22Rv1 (cell line): ENCODE data around the gene TMEM30B.

ENCODE experiments used
- ZFX ChIP-seq: fragments of 450-650 bp; IDR thresholded peaks from 2 replicates; pipeline ENCODE4 v1.6.1; 2017; ENCODE audit warnings: antibody characterized with exemption, borderline replicate concordance
- TF ChIP-seq, protein P1 (sequence below): fragments of 450-650 bp; IDR thresholded peaks from 2 replicates; pipeline ENCODE4 v1.5.1; 2017; ENCODE audit warnings: mild to moderate bottlenecking

DNA sequence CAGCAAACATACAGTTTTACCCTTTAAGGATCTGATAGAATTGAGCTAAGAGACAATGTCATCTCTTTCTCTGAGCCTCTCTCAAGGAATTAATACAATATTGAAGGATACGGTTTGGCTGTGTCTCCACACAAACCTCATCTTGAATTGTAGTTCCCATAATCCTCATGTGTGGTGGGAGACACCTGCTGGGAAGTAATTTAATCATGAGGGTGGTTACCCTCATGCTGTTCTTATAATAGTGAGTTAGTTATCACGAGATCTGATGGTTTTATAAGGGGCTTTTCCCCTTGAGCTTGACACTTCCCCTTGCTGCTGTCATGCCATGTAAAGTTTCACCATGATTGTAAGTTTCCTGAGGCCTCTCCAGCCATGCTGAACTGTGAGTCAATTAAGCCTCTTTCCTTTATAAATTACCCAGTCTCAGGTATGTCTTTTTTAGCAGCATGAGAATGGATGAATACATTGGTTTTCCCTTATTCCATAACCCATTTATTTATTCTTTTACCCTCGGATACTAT is 47.6 kb downstream of the TMEM30B start:
- TF ChIP-seq, protein P1, sequence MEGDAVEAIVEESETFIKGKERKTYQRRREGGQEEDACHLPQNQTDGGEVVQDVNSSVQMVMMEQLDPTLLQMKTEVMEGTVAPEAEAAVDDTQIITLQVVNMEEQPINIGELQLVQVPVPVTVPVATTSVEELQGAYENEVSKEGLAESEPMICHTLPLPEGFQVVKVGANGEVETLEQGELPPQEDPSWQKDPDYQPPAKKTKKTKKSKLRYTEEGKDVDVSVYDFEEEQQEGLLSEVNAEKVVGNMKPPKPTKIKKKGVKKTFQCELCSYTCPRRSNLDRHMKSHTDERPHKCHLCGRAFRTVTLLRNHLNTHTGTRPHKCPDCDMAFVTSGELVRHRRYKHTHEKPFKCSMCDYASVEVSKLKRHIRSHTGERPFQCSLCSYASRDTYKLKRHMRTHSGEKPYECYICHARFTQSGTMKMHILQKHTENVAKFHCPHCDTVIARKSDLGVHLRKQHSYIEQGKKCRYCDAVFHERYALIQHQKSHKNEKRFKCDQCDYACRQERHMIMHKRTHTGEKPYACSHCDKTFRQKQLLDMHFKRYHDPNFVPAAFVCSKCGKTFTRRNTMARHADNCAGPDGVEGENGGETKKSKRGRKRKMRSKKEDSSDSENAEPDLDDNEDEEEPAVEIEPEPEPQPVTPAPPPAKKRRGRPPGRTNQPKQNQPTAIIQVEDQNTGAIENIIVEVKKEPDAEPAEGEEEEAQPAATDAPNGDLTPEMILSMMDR: no peak
- no peak for TF ChIP-seq ZFX
